ENCODE measurements around the gene NUP93. TPM values are rescaled to one million over a fixed set of nuclear protein-coding genes. Genes with fewer than 3 reads are reported as not detected.
A peak's percentile ranks its signal among the peaks of the same experiment; 100 is the strongest.

NUP93 gene
- 10 to 100 TPM; 48.0 to 56.5 TPM for total RNA-seq
- 10 to 100 TPM; 63.1 to 73.2 TPM for polyA plus RNA-seq

- Mint-ChIP-seq H3K4me3 (peak within 1 kb of the TSS in 4 of 8 donors; percentile 85 to 95 (median 93)), H3K4me1 (peaks cover 13 to 36% (median 14%) of the 10 kb centered on the region in 4 donors), H3K27me3 (no peaks in the 10 kb centered on the region), H3K36me3 (peaks cover 0 to 3% of the 10 kb centered on the region in 2 donors), H3K27ac (peak within 1 kb of the TSS in 6 of 7 donors; percentile 82 to 98 (median 96)), H3K9me3 (no peaks in the 10 kb centered on the region)
- H3K9me3 ChIP-seq (ENCODE audit: control insufficient read depth in 1 of 2, low read length in 2 of 2): no peaks in the 10 kb centered on the region
- H3K4me3 ChIP-seq (ENCODE audit: low read length in 2 of 2): peak within 1 kb of the TSS; percentile 76 to 81
- no peaks in the 10 kb centered on the region for H3K27me3 ChIP-seq (ENCODE audit: insufficient read depth, low read length)
- intact Hi-C loops (cut with micrococcal nuclease): loop anchor here (1.0 to 10.0 kb wide), 3 partner anchors 48 to 205 kb away; partner anchors contain the start of genes HERPUD1, MT1X and SLC12A3
- H3K27ac ChIP-seq (ENCODE audit: low read depth, low read length): peak within 1 kb of the TSS; percentile 70
- no peaks in the 10 kb centered on the region for H3K36me3 ChIP-seq (ENCODE audit: insufficient read depth, low read length)
- peaks cover 35% of the 10 kb centered on the region for H3K4me1 ChIP-seq (ENCODE audit: insufficient read depth, low read length)
- DNase-seq: peak; percentile 87 to 92 (median 89)
- ChIA-PET CTCF (ENCODE audit: partially characterized antibody) (interaction anchor here (2.6 kb wide), 1 partner anchor 28 kb away, joined by 14 read pairs; no protein-coding TSS in a partner anchor), POLR2A (ENCODE audit: partially characterized antibody) (interaction anchor here (0.7 to 0.8 kb wide), 2 partner anchors 20 to 74 kb away, joined by 3 to 6 read pairs; no protein-coding TSS in a partner anchor)
Observed at GRCh38 chr16:56729735-56730662, at the start of gene NUP93. Gene NUP93 (plus strand): TSS chr16:56730129. CDS start chr16:56748248, 18,119 bp downstream.

GRCh38 chr16:56681939-56682702, 47.8 kb upstream of the NUP93 start, which contains the start of gene MT1X:
Gene MT1X (plus strand): TSS chr16:56682470. CDS start chr16:56682541, 71 bp downstream.
- Mint-ChIP-seq H3K9me3 (peaks cover 0 to 4% (median 1%) of the 10 kb centered on the region in 8 donors), H3K4me1 (peaks cover 13 to 31% (median 18%) of the 10 kb centered on the region in 4 donors), H3K27me3 (no peaks in the 10 kb centered on the region), H3K36me3 (peaks cover 8 to 14% of the 10 kb centered on the region in 2 donors), H3K4me3 (peak within 1 kb of the TSS; percentile 94 to 99 (median 96)), H3K27ac (peak within 1 kb of the TSS; percentile 96 to 99 (median 97))
- Histone ChIP-seq H3K9me3 (ENCODE audit: control insufficient read depth in 1 of 2, low read length in 2 of 2) (no peaks in the 10 kb centered on the region), H3K36me3 (ENCODE audit: insufficient read depth, low read length) (no peaks in the 10 kb centered on the region), H3K4me1 (ENCODE audit: insufficient read depth, low read length) (peaks cover 22% of the 10 kb centered on the region), H3K27me3 (ENCODE audit: insufficient read depth, low read length) (no peaks in the 10 kb centered on the region), H3K27ac (ENCODE audit: low read depth, low read length) (peak within 1 kb of the TSS; percentile 74), H3K4me3 (ENCODE audit: low read length in 2 of 2) (peak within 1 kb of the TSS; percentile 64 to 79)
- CTCF ChIA-PET (ENCODE audit: partially characterized antibody): interaction anchor here (1.1 to 3.3 kb wide), 7 partner anchors 9 to 105 kb away, joined by 3 to 12 read pairs (median 6); no protein-coding TSS in a partner anchor
- peak; percentile 83 to 93 (median 92) for DNase-seq
- POLR2A ChIA-PET (ENCODE audit: partially characterized antibody): interaction anchor here (1.0 to 2.9 kb wide), 14 partner anchors 8 to 231 kb away, joined by 3 to 30 read pairs (median 6); partner anchors contain the start of genes MT1F, MT1H, MT2A and NUDT21
- intact Hi-C loops (cut with micrococcal nuclease): loop anchor here (1.0 to 5.0 kb wide), 6 partner anchors 19 to 230 kb away; partner anchors contain the start of genes MT2A, NUDT21, NUP93 and OGFOD1

- peak overlapping the region; percentile 94 to 99 (median 96) for H3K4me3 Mint-ChIP-seq
- ChIA-PET POLR2A (ENCODE audit: partially characterized antibody) (interaction anchor here (0.6 to 2.9 kb wide), 13 partner anchors 9 to 498 kb away, joined by 3 to 30 read pairs (median 6); partner anchors contain the start of genes MT1F, MT1H and MT2A), CTCF (ENCODE audit: partially characterized antibody) (interaction anchor here (1.1 to 3.3 kb wide), 6 partner anchors 9 to 106 kb away, joined by 3 to 12 read pairs (median 6); no protein-coding TSS in a partner anchor)
- intact Hi-C loops (cut with micrococcal nuclease): loop anchor here (1.0 to 5.0 kb wide), 6 partner anchors 19 to 231 kb away; partner anchors contain the start of genes MT2A, NUDT21, NUP93 and OGFOD1
- H3K9me3 Mint-ChIP-seq: peaks cover 0 to 4% (median 1%) of the 10 kb centered on the region in 8 donors
- Histone ChIP-seq H3K27me3 (ENCODE audit: insufficient read depth, low read length) (no peaks in the 10 kb centered on the region), H3K9me3 (ENCODE audit: control insufficient read depth in 1 of 2, low read length in 2 of 2) (no peaks in the 10 kb centered on the region), H3K36me3 (ENCODE audit: insufficient read depth, low read length) (no peaks in the 10 kb centered on the region), H3K4me1 (ENCODE audit: insufficient read depth, low read length) (peaks cover 22% of the 10 kb centered on the region), H3K4me3 (ENCODE audit: low read length in 2 of 2) (peak overlapping the region; percentile 64 to 79), H3K27ac (ENCODE audit: low read depth, low read length) (peak overlapping the region; percentile 74)
- no peaks in the 10 kb centered on the region for H3K27me3 Mint-ChIP-seq
- DNase-seq: peak in 1 of 5 donors; percentile 10
- H3K27ac Mint-ChIP-seq: peak overlapping the region; percentile 94 to 99 (median 97)
- peaks cover 8 to 14% of the 10 kb centered on the region in 2 donors for H3K36me3 Mint-ChIP-seq
- H3K4me1 Mint-ChIP-seq: peaks cover 13 to 31% (median 18%) of the 10 kb centered on the region in 4 donors
Observed at GRCh38 chr16:56682703-56683397, 47.1 kb upstream of the NUP93 start.

GRCh38 chr16:56683424-56684172, 46.3 kb upstream of the NUP93 start:
- ChIA-PET POLR2A (ENCODE audit: partially characterized antibody) (interaction anchor here (0.6 to 2.9 kb wide), 9 partner anchors 12 to 497 kb away, joined by 3 to 30 read pairs (median 6); partner anchors contain the start of genes MT1F and MT2A), CTCF (ENCODE audit: partially characterized antibody) (interaction anchor here (1.0 to 3.3 kb wide), 8 partner anchors 18 to 107 kb away, joined by 3 to 12 read pairs (median 4); partner anchors contain the start of gene MT1E)
- H3K36me3 Mint-ChIP-seq: peaks cover 8 to 14% of the 10 kb centered on the region in 2 donors
- H3K27me3 Mint-ChIP-seq: no peaks in the 10 kb centered on the region
- H3K4me1 Mint-ChIP-seq: peaks cover 13 to 31% (median 18%) of the 10 kb centered on the region in 4 donors
- Histone ChIP-seq H3K9me3 (ENCODE audit: control insufficient read depth in 1 of 2, low read length in 2 of 2) (no peaks in the 10 kb centered on the region), H3K27me3 (ENCODE audit: insufficient read depth, low read length) (no peaks in the 10 kb centered on the region), H3K27ac (ENCODE audit: low read depth, low read length) (no peak overlapping the region), H3K36me3 (ENCODE audit: insufficient read depth, low read length) (no peaks in the 10 kb centered on the region), H3K4me1 (ENCODE audit: insufficient read depth, low read length) (peaks cover 22% of the 10 kb centered on the region), H3K4me3 (ENCODE audit: low read length in 2 of 2) (peak overlapping the region; percentile 64 to 79)
- peak overlapping the region; percentile 94 to 99 (median 96) for H3K4me3 Mint-ChIP-seq
- DNase-seq: no peak
- H3K27ac Mint-ChIP-seq: peak overlapping the region in 6 of 7 donors; percentile 4 to 98 (median 26)
- peaks cover 0 to 4% (median 1%) of the 10 kb centered on the region in 8 donors for H3K9me3 Mint-ChIP-seq
- intact Hi-C loops (cut with micrococcal nuclease): loop anchor here (2.0 to 5.0 kb wide), 3 partner anchors 21 to 231 kb away; partner anchors contain the start of genes NUDT21 and OGFOD1

- Histone ChIP-seq H3K4me1 (ENCODE audit: insufficient read depth, low read length) (peaks cover 22% of the 10 kb centered on the region), H3K36me3 (ENCODE audit: insufficient read depth, low read length) (no peaks in the 10 kb centered on the region), H3K4me3 (ENCODE audit: low read length in 2 of 2) (no peak overlapping the region), H3K27me3 (ENCODE audit: insufficient read depth, low read length) (no peaks in the 10 kb centered on the region), H3K9me3 (ENCODE audit: control insufficient read depth in 1 of 2, low read length in 2 of 2) (no peaks in the 10 kb centered on the region), H3K27ac (ENCODE audit: low read depth, low read length) (no peak overlapping the region)
- H3K27me3 Mint-ChIP-seq: no peaks in the 10 kb centered on the region
- peak overlapping the region in 1 of 7 donors; percentile 97 for H3K27ac Mint-ChIP-seq
- no peak for DNase-seq
- H3K4me3 Mint-ChIP-seq: peak overlapping the region in 5 of 8 donors; percentile 95 to 99 (median 96)
- POLR2A ChIA-PET (ENCODE audit: partially characterized antibody): interaction anchor here (2.9 kb wide), 1 partner anchor 27 kb away, joined by 8 read pairs; the partner anchor contains the start of gene MT1F
- CTCF ChIA-PET (ENCODE audit: partially characterized antibody): interaction anchor here (1.0 to 3.3 kb wide), 5 partner anchors 17 to 108 kb away, joined by 3 to 12 read pairs (median 4); partner anchors contain the start of gene MT1E
- peaks cover 13 to 31% (median 18%) of the 10 kb centered on the region in 4 donors for H3K4me1 Mint-ChIP-seq
- intact Hi-C loops (cut with micrococcal nuclease): loop anchor here (5.0 kb wide), 1 partner anchor 232 kb away; the partner anchor contains the start of genes NUDT21 and OGFOD1
- H3K9me3 Mint-ChIP-seq: peaks cover 0 to 4% (median 1%) of the 10 kb centered on the region in 8 donors
- H3K36me3 Mint-ChIP-seq: peaks cover 8 to 14% of the 10 kb centered on the region in 2 donors
Observed at GRCh38 chr16:56684256-56684925, 45.5 kb upstream of the NUP93 start.
